Measurements from ENCODE around the gene KBTBD7. TPM values are rescaled to one million over a fixed set of nuclear protein-coding genes. Genes with fewer than 3 reads are reported as not detected.

KBTBD7 gene, protein sequence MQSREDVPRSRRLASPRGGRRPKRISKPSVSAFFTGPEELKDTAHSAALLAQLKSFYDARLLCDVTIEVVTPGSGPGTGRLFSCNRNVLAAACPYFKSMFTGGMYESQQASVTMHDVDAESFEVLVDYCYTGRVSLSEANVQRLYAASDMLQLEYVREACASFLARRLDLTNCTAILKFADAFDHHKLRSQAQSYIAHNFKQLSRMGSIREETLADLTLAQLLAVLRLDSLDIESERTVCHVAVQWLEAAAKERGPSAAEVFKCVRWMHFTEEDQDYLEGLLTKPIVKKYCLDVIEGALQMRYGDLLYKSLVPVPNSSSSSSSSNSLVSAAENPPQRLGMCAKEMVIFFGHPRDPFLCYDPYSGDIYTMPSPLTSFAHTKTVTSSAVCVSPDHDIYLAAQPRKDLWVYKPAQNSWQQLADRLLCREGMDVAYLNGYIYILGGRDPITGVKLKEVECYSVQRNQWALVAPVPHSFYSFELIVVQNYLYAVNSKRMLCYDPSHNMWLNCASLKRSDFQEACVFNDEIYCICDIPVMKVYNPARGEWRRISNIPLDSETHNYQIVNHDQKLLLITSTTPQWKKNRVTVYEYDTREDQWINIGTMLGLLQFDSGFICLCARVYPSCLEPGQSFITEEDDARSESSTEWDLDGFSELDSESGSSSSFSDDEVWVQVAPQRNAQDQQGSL
- total RNA-seq (1 to 10 TPM; 5.4 to 6.9 TPM), polyA plus RNA-seq (1 to 10 TPM; 2.0 to 2.4 TPM)
- long read RNA-seq, donor 1, full-length matches to known transcripts: 25 of 25 reads
- long read RNA-seq, donor 1, partial matches to known transcripts: 0 of 25 reads
- long read RNA-seq, donor 1, other reads (novel, unspliced or antisense): 0 of 25 reads
- long read RNA-seq, donor 2, full-length matches to known transcripts: 13 of 13 reads
- long read RNA-seq, donor 2, partial matches to known transcripts: 0 of 13 reads
- long read RNA-seq, donor 2, other reads (novel, unspliced or antisense): 0 of 13 reads

DNA sequence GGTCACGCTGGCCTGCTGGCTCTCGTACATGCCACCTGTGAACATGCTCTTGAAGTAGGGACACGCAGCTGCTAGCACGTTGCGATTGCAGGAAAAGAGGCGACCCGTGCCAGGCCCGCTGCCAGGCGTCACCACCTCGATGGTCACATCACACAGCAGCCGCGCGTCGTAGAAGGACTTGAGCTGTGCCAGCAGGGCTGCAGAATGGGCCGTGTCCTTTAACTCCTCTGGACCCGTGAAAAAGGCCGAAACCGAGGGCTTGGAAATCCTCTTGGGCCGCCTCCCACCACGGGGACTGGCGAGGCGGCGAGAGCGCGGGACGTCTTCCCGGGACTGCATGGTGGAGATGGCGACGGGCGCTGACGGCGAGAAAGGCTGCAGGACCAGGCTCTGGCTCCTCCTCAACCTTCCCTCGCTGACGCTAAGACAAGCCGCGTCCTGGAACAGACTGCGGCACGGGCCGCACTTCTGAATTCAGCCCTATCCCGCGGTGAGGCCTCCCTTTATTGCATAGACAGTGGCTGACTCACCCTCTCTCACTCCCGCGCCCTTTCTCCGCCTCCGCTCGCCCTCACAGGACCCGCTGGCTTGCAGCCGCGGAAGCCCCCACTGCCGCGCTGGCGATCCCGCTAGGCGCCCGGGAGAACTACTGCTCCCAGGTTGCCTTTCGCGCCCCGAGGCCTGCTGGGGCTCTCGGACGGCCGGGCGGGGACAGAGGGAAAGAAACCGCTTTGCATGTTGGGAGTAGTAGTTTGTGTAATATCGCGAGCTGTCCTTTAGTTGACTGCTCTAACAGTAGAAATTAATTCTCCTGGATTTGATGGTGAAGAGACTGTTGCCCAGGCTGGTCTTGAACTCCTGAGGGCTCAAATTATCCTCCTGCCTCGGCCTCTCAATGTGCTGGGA is at the start of gene KBTBD7:
TSS of gene KBTBD7 (minus strand) at position 651 of the 906 bp plus-strand sequence. CDS start at position 339, 312 bp downstream.
- H3K4me1 ChIP-seq (ENCODE audit: control insufficient read depth in 1 of 2, insufficient read depth in 2 of 2, low read length in 2 of 2): peaks cover 0 to 5% of the 10 kb centered on the region in 2 donors
- no peaks in the 10 kb centered on the region for H3K27me3 ChIP-seq (ENCODE audit: control insufficient read depth in 1 of 2, insufficient read depth in 2 of 2, low read length in 1 of 2)
- peak; percentile 96 to 98 for DNase-seq
- H3K36me3 ChIP-seq (ENCODE audit: control insufficient read depth in 1 of 2, insufficient read depth in 2 of 2, low read length in 1 of 2): no peaks in the 10 kb centered on the region
- 6 to 10% methylated on average over 64 to 66 of the region's 66 CpGs for WGBS, 2 donors
- no peaks in the 10 kb centered on the region for H3K9me3 ChIP-seq (ENCODE audit: control insufficient read depth, low read length)
- intact Hi-C loops (cut with DNase I): loop anchor here (2.0 to 10.0 kb wide), 4 partner anchors 61 to 137 kb away; partner anchors contain the start of genes KBTBD6 (in 2 of the 2) and WBP4 (in 1 of the 2)
- peak within 1 kb of the TSS in 1 of 2 donors; percentile 48 for H3K27ac ChIP-seq (ENCODE audit: low read depth in 1 of 2, low read length in 2 of 2)
- peak; percentile 98 for ATAC-seq (ENCODE audit: low FRiP score)
- H3K4me3 ChIP-seq (ENCODE audit: low read length in 2 of 2): peak within 1 kb of the TSS; percentile 24 to 67

DNA sequence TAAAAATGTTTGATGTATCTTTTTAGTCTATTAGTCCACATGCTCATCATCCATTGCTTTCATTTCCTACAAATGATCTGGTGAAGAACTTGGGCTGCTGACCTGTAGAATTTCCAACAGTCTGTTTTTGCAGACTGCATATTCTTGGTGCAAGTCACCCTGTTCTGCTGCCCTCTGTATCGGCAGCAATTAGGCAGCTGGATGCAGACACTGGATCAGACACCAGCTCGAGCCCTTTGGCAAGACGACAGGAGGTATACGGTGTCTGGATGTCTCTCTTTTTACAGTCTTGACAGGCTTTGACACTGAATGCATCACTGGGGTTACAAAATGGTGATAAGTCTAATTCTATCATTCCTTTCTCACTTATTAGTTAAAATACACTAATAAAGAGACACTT is 47.3 kb upstream of the KBTBD7 start:
- Histone ChIP-seq H3K27ac (ENCODE audit: low read depth in 1 of 2, low read length in 2 of 2) (no peak overlapping the region), H3K9me3 (ENCODE audit: control insufficient read depth, low read length) (no peaks in the 10 kb centered on the region), H3K36me3 (ENCODE audit: control insufficient read depth in 1 of 2, insufficient read depth in 2 of 2, low read length in 1 of 2) (no peaks in the 10 kb centered on the region), H3K27me3 (ENCODE audit: control insufficient read depth in 1 of 2, insufficient read depth in 2 of 2, low read length in 1 of 2) (no peaks in the 10 kb centered on the region), H3K4me1 (ENCODE audit: control insufficient read depth in 1 of 2, insufficient read depth in 2 of 2, low read length in 2 of 2) (no peaks in the 10 kb centered on the region), H3K4me3 (ENCODE audit: low read length in 2 of 2) (no peak overlapping the region)
- DNase-seq: no peak
- no peak for ATAC-seq (ENCODE audit: low FRiP score)
- 86 to 90% methylated on average over 4 of the region's 4 CpGs for WGBS, 2 donors
- intact Hi-C loops (cut with DNase I): no loop called here

DNA sequence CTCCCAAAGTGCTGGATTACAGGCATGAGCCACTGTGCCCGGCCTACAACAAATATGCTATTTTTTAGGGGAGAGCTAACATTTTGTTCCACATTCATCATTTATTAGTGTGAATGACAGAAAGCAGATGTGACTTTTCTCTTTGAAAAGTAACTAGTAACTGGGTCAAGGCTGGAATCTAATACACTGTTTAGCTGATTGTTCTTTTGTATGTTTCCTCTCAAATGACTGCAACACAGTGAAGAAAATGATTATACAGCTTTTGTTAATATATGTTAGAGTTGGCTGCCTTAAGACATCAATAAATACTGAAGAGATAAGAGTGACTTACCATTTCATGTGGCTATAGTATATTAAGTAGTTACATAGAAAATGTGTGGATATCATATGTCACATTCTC is 42.0 kb upstream of the KBTBD7 start:
- Histone ChIP-seq H3K4me1 (ENCODE audit: control insufficient read depth in 1 of 2, insufficient read depth in 2 of 2, low read length in 2 of 2) (no peaks in the 10 kb centered on the region), H3K27ac (ENCODE audit: low read depth in 1 of 2, low read length in 2 of 2) (no peak overlapping the region), H3K9me3 (ENCODE audit: control insufficient read depth, low read length) (no peaks in the 10 kb centered on the region), H3K36me3 (ENCODE audit: control insufficient read depth in 1 of 2, insufficient read depth in 2 of 2, low read length in 1 of 2) (peaks cover 0 to 2% of the 10 kb centered on the region in 2 donors), H3K4me3 (ENCODE audit: low read length in 2 of 2) (no peak overlapping the region), H3K27me3 (ENCODE audit: control insufficient read depth in 1 of 2, insufficient read depth in 2 of 2, low read length in 1 of 2) (no peaks in the 10 kb centered on the region)
- no peak for DNase-seq
- ATAC-seq (ENCODE audit: low FRiP score): no peak
- intact Hi-C loops (cut with DNase I): no loop called here
- WGBS, 2 donors: 72 to 86% methylated on average over 1 of the region's 1 CpG

DNA sequence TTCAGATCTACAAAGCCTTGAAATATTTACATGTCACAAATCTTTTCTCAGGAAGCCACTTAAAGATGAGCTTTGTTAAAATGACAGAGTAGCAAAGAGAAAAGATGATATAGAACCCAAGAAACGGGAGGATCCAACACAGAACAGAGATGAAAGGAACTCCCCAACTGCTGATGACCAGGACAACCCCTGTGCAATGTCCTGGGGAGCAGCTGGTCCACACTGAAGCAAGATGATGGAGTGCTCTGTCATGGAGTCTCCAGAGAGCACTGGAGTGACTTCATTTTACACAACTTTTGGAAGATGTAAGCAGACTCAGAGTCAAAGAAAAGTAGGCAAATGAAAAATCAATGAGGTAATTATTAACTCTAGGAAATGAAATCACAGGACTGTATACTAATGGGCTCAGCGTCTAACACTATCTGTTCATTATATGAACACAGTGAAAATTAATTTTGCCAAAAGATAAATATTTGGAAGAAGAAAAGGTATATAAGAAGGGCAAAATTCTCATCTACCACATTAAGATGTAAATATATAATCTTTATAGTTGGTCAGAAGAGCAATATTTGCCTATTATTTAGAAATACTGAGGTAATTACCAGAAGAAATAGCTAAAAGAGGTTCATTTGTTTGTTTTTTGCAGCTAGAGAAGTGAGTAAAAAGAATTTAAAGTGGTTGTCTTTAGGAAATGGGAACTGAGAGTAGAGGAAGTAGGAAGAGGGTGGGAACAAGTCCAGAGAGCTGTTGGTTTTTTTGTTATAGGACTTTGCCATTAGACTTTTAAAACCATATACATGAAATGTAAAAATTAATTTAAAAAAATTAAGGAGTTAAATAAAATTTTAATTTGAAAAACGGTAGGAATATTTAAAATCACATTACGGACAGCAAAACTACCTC is 38.5 kb upstream of the KBTBD7 start:
- Histone ChIP-seq H3K36me3 (ENCODE audit: control insufficient read depth in 1 of 2, insufficient read depth in 2 of 2, low read length in 1 of 2) (peaks cover 2 to 5% of the 10 kb centered on the region in 2 donors), H3K4me1 (ENCODE audit: control insufficient read depth in 1 of 2, insufficient read depth in 2 of 2, low read length in 2 of 2) (no peaks in the 10 kb centered on the region), H3K27me3 (ENCODE audit: control insufficient read depth in 1 of 2, insufficient read depth in 2 of 2, low read length in 1 of 2) (no peaks in the 10 kb centered on the region), H3K27ac (ENCODE audit: low read depth in 1 of 2, low read length in 2 of 2) (no peak overlapping the region), H3K9me3 (ENCODE audit: control insufficient read depth, low read length) (no peaks in the 10 kb centered on the region), H3K4me3 (ENCODE audit: low read length in 2 of 2) (no peak overlapping the region)
- no peak for ATAC-seq (ENCODE audit: low FRiP score)
- 83 to 87% methylated on average over 4 of the region's 4 CpGs for WGBS, 2 donors
- intact Hi-C loops (cut with DNase I): no loop called here
- no peak for DNase-seq

DNA sequence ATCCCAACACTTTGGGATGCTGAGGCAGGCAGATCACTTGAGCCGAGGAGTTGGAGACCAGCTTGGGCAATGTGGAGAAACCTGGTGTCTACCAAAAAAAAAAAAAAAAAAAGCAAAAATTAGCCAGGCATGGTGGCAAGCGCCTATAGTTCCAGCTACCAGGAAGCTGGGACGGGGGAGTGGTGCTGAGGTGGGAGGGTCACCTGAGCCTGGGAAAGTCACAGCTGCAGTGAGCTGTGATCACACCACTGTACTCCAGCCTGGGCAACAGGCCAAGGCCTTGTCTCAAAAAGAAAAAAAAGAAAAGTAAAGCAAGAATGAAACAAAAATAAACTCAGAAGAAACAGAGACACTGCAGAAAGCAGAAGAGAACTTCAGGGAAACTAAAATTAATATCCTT is 37.4 kb upstream of the KBTBD7 start:
- ATAC-seq (ENCODE audit: low FRiP score): no peak
- WGBS, 2 donors: 81 to 90% methylated on average over 3 of the region's 3 CpGs
- no peaks in the 10 kb centered on the region for H3K9me3 ChIP-seq (ENCODE audit: control insufficient read depth, low read length)
- H3K27ac ChIP-seq (ENCODE audit: low read depth in 1 of 2, low read length in 2 of 2): no peak overlapping the region
- H3K27me3 ChIP-seq (ENCODE audit: control insufficient read depth in 1 of 2, insufficient read depth in 2 of 2, low read length in 1 of 2): no peaks in the 10 kb centered on the region
- intact Hi-C loops (cut with DNase I): no loop called here
- no peak for DNase-seq
- H3K4me1 ChIP-seq (ENCODE audit: control insufficient read depth in 1 of 2, insufficient read depth in 2 of 2, low read length in 2 of 2): no peaks in the 10 kb centered on the region
- H3K36me3 ChIP-seq (ENCODE audit: control insufficient read depth in 1 of 2, insufficient read depth in 2 of 2, low read length in 1 of 2): peaks cover 2 to 5% of the 10 kb centered on the region in 2 donors
- no peak overlapping the region for H3K4me3 ChIP-seq (ENCODE audit: low read length in 2 of 2)

DNA sequence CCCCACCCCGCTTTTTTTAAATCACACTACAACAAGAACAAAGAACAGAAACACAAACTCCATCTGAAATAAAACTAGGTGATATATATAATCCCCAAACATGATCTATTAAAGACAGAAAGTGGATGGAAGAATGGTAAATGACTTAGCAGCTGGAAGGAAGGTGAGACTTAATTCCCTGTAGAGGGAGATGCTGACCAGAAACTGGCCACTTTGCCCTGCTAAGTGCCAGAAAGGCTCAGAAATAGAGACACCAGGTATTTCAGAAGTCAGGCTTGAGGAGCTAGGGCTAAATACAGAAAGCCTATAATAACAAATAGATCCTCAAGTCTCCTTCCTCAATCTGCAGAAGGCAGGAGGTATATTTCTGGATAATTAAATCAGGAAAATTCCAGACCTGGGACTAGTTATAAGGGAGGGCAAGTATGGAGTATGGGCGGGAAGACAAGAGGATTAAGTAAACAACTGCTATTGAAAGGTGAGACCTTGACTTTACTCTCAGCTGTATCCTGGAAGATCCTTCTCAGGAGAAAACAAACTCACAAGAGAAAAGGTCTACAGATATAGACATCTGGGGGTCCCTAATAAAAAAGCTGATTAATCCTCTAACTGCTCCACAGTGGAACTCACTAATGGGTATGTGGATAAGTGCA is 36.8 kb upstream of the KBTBD7 start:
- no peak overlapping the region for H3K4me3 ChIP-seq (ENCODE audit: low read length in 2 of 2)
- H3K4me1 ChIP-seq (ENCODE audit: control insufficient read depth in 1 of 2, insufficient read depth in 2 of 2, low read length in 2 of 2): no peaks in the 10 kb centered on the region
- no peak overlapping the region for H3K27ac ChIP-seq (ENCODE audit: low read depth in 1 of 2, low read length in 2 of 2)
- WGBS, 2 donors: 92 to 93% methylated on average over 2 of the region's 2 CpGs
- no peaks in the 10 kb centered on the region for H3K27me3 ChIP-seq (ENCODE audit: control insufficient read depth in 1 of 2, insufficient read depth in 2 of 2, low read length in 1 of 2)
- intact Hi-C loops (cut with DNase I): no loop called here
- ATAC-seq (ENCODE audit: low FRiP score) (no peak), DNase-seq (no peak)
- H3K9me3 ChIP-seq (ENCODE audit: control insufficient read depth, low read length): no peaks in the 10 kb centered on the region
- H3K36me3 ChIP-seq (ENCODE audit: control insufficient read depth in 1 of 2, insufficient read depth in 2 of 2, low read length in 1 of 2): peaks cover 2 to 5% of the 10 kb centered on the region in 2 donors

DNA sequence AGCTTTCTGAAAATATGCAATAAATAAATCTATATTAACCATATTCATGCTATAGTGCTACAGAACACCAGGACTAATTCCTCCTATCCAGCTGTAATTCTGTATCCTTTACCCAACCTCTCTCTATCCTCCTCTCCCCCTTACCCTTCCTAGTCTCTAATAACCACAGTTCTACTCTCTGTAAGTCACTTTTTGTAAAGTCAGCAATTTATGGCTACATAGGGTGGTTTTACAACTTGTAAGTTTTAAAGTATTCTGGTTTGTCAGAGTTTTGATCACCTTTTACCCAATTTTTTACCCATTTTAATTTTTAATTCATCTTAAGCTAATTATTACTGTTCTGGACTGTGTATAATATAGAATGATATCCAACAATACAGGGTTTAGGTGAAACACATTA is 35.0 kb upstream of the KBTBD7 start:
- no peak for ATAC-seq (ENCODE audit: low FRiP score)
- H3K36me3 ChIP-seq (ENCODE audit: control insufficient read depth in 1 of 2, insufficient read depth in 2 of 2, low read length in 1 of 2): peaks cover 2 to 5% of the 10 kb centered on the region in 2 donors

More for the DNA sequence above, 35.0 kb upstream of the KBTBD7 start:
- Histone ChIP-seq H3K4me3 (ENCODE audit: low read length in 2 of 2) (no peak overlapping the region), H3K9me3 (ENCODE audit: control insufficient read depth, low read length) (no peaks in the 10 kb centered on the region), H3K27me3 (ENCODE audit: control insufficient read depth in 1 of 2, insufficient read depth in 2 of 2, low read length in 1 of 2) (no peaks in the 10 kb centered on the region), H3K4me1 (ENCODE audit: control insufficient read depth in 1 of 2, insufficient read depth in 2 of 2, low read length in 2 of 2) (no peaks in the 10 kb centered on the region), H3K27ac (ENCODE audit: low read depth in 1 of 2, low read length in 2 of 2) (no peak overlapping the region)
- intact Hi-C loops (cut with DNase I): no loop called here
- DNase-seq: no peak

Measured in aorta (tissue), 5 donors.